Sigmoid colon (tissue), 4 donors: ENCODE data around the gene TACR1.

Experiments used
- POLR2A ChIP-seq, 2 donors: fragments of 450-650 bp; IDR thresholded peaks; one replicate each; pipeline ENCODE4 v1.6.1; 2016; ENCODE audit warnings: antibody characterized with exemption in 2 of 2, mild to moderate bottlenecking in 2 of 2, moderate library complexity in 2 of 2
- POLR2AphosphoS5 ChIP-seq, 4 donors: sonication (generic); formaldehyde crosslinking; IDR thresholded peaks; one replicate each; pipeline ENCODE4 v1.6.1; 2017; ENCODE audit warnings: antibody characterized with exemption in 4 of 4
- TF ChIP-seq, protein P1 (sequence below), 4 experiments: fragments of 450-650 bp in 3 of 4; fragments of 200-600 bp in 1 of 4; IDR thresholded peaks; one replicate each; pipeline ENCODE4 v1.5.1; 2016 to 2019; ENCODE audit warnings: antibody characterized with exemption in 4 of 4, mild to moderate bottlenecking in 3 of 4, moderate library complexity in 2 of 4

DNA sequence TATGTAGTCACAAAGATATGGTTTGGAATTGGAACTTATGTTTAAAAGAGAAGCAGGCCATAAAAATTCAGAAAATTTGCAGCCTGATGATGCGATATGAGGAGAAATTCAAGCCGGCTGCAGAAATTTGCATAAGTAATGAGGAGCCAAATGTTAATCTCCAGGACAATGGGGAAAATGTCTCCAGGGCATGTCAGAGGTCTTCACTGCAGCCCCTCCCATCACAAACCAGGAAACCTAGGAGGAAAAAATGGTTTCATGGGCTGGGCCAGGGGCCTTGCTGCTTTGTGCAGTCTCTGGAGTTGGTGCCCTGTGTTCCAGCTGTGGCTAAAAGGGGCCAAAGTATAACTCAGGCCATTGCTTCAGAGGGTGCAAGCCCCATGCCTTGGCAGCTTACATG is 28.4 kb downstream of the TACR1 start:
- TF ChIP-seq, protein P1, sequence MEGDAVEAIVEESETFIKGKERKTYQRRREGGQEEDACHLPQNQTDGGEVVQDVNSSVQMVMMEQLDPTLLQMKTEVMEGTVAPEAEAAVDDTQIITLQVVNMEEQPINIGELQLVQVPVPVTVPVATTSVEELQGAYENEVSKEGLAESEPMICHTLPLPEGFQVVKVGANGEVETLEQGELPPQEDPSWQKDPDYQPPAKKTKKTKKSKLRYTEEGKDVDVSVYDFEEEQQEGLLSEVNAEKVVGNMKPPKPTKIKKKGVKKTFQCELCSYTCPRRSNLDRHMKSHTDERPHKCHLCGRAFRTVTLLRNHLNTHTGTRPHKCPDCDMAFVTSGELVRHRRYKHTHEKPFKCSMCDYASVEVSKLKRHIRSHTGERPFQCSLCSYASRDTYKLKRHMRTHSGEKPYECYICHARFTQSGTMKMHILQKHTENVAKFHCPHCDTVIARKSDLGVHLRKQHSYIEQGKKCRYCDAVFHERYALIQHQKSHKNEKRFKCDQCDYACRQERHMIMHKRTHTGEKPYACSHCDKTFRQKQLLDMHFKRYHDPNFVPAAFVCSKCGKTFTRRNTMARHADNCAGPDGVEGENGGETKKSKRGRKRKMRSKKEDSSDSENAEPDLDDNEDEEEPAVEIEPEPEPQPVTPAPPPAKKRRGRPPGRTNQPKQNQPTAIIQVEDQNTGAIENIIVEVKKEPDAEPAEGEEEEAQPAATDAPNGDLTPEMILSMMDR (IDR thresholded peaks at IDR 0.05) = no peak
- no peak for TF ChIP-seq POLR2AphosphoS5 (IDR thresholded peaks at IDR 0.05)
- no peak for TF ChIP-seq POLR2A (IDR thresholded peaks at IDR 0.05)
